ENCODE data around the gene PCED1B.

DNA sequence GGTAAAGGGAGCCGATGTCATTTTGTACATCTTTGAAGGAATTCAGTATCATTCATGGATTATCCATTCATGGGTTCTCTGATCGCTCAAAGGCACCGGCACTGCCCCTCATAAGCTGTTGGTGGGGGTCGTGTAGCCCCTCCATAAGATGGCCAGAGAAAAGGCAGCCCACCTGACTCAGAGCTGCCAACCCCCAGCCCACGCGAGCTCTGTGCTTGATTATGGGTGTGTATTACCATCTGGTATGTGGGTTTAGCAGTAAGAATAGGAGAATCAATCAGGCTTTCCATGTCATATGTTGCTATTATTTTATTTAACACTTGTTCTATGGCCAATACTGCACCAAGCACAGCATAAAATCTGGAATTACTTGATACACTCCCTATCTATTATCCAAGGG is 32.4 kb downstream of the PCED1B start:
- TF ChIP-seq, protein P1, sequence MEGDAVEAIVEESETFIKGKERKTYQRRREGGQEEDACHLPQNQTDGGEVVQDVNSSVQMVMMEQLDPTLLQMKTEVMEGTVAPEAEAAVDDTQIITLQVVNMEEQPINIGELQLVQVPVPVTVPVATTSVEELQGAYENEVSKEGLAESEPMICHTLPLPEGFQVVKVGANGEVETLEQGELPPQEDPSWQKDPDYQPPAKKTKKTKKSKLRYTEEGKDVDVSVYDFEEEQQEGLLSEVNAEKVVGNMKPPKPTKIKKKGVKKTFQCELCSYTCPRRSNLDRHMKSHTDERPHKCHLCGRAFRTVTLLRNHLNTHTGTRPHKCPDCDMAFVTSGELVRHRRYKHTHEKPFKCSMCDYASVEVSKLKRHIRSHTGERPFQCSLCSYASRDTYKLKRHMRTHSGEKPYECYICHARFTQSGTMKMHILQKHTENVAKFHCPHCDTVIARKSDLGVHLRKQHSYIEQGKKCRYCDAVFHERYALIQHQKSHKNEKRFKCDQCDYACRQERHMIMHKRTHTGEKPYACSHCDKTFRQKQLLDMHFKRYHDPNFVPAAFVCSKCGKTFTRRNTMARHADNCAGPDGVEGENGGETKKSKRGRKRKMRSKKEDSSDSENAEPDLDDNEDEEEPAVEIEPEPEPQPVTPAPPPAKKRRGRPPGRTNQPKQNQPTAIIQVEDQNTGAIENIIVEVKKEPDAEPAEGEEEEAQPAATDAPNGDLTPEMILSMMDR (conservative IDR thresholded peaks at IDR 0.05 in 1 of 2, IDR thresholded peaks at IDR 0.05 in 1 of 2; ENCODE audit: low read depth in 1 of 2, low read length in 2 of 2): no peak
- TF ChIP-seq EZH2 (IDR thresholded peaks at IDR 0.05; ENCODE audit: low read length, missing control alignments): no peak

Measured in fibroblast of lung (primary cell).